CD4-positive, alpha-beta T cell (primary cell): Measurements from ENCODE around the gene ETFA. TPM values are rescaled to one million over a fixed set of nuclear protein-coding genes. Genes with fewer than 3 reads are reported as not detected.

ENCODE experiments used
- ATAC-seq: fragments of 200-7000 bp; cut with Tn5 transposase; one replicate; pipeline ENCODE4 v1.10.0; 2022; ENCODE audit warnings: mild to moderate bottlenecking; ENCODE audit not compliant: poor library complexity
- CTCF ChIA-PET: fragments of 350-600 bp; sonication (Branson Sonifier 250); formaldehyde crosslinking; loops from one replicate; lab custom pipeline; 2021; ENCODE audit warnings: antibody characterized with exemption, inconsistent platforms; lab: Charles Lee
- POLR2A ChIA-PET: fragments of 350-600 bp; sonication (Branson Sonifier 250); formaldehyde crosslinking; loops from one replicate; lab custom pipeline; 2021; ENCODE audit warnings: antibody characterized with exemption, inconsistent platforms; lab: Charles Lee
- DNase-seq, 14 experiments: peaks; one replicate each; pipeline ENCODE4 v3.0.0-alpha.2; 2013 to 2020; ENCODE audit warnings: mixed read lengths in 2 of 14
- H3K27ac ChIP-seq, 2 donors: one replicate each; pipeline versions ENCODE4 v1.5.1 to v1.7.0; 2013; ENCODE audit warnings: low read length in 2 of 2, low read depth in 1 of 2, mild to moderate bottlenecking in 1 of 2
- H3K27me3 ChIP-seq, 2 experiments: 1 replicate in 1 of 2; 2 replicates in 1 of 2; pipeline versions ENCODE4 v1.6.1 to v1.7.0; 2013; ENCODE audit warnings: low read length in 2 of 2, control low read depth in 1 of 2, mild to moderate bottlenecking in 1 of 2, moderate library complexity in 1 of 2; ENCODE audit not compliant: insufficient read depth in 2 of 2, control insufficient read depth in 1 of 2
- H3K36me3 ChIP-seq: one replicate; pipeline ENCODE4 v1.6.1; 2013; ENCODE audit warnings: low read length, control low read depth; ENCODE audit not compliant: insufficient read depth
- H3K4me1 ChIP-seq: one replicate; pipeline ENCODE4 v1.6.1; 2013; ENCODE audit warnings: low read length, control low read depth; ENCODE audit not compliant: insufficient read depth
- H3K4me3 ChIP-seq: one replicate; pipeline ENCODE4 v1.5.1; 2013; ENCODE audit warnings: mild to moderate bottlenecking, low read length, moderate library complexity
- H3K9me3 ChIP-seq, 2 experiments: 1 replicate in 1 of 2; 2 replicates in 1 of 2; pipeline versions ENCODE4 v1.6.1 to v1.7.0; 2013; ENCODE audit warnings: low read length in 2 of 2, mild to moderate bottlenecking in 2 of 2, control low read depth in 1 of 2, moderate library complexity in 1 of 2; ENCODE audit not compliant: control insufficient read depth in 1 of 2, insufficient read depth in 1 of 2
- H3K27ac Mint-ChIP-seq: one replicate; pipeline ENCODE4 v1.8.0; 2020; ENCODE audit warnings: mixed read lengths
- H3K27me3 Mint-ChIP-seq: one replicate; pipeline ENCODE4 v1.8.0; 2021; ENCODE audit warnings: mixed read lengths
- H3K36me3 Mint-ChIP-seq: one replicate; pipeline ENCODE4 v1.8.0; 2021; ENCODE audit warnings: low read depth, mixed read lengths
- H3K4me1 Mint-ChIP-seq: one replicate; pipeline ENCODE4 v1.8.0; 2021; ENCODE audit warnings: low read depth, mixed read lengths
- H3K4me3 Mint-ChIP-seq: one replicate; pipeline ENCODE4 v1.8.0; 2020; ENCODE audit warnings: mild to moderate bottlenecking, mixed read lengths
- H3K9me3 Mint-ChIP-seq: one replicate; pipeline ENCODE4 v1.8.0; 2020; ENCODE audit warnings: mixed read lengths
- intact Hi-C, 2 experiments: fragments of 100-400 bp; cut with DNase I in 1 of 2; cut with micrococcal nuclease in 1 of 2; formaldehyde crosslinking; loops; one replicate each; pipeline versions ENCODE4 v1.15.1 to v1.9.0; 2023 to 2025; cut with DNase I, micrococcal nuclease
- total RNA-seq, 174 experiments: library from RNA in 2 of 174; stranded (reverse) in 2 of 174; gene quantifications; one replicate each; pipeline ENCODE4 v1.2.3 and lab custom pipeline; 2021 to 2026
- TF ChIP-seq, protein P1 (sequence below): fragments of 200-600 bp; IDR thresholded peaks from one replicate; pipeline ENCODE4 v1.8.0; 2022; ENCODE audit warnings: antibody characterized with exemption, mild to moderate bottlenecking

ETFA gene
- total RNA-seq, 2 experiments from 2014 or later: 11.4 to 15.2 TPM

DNA sequence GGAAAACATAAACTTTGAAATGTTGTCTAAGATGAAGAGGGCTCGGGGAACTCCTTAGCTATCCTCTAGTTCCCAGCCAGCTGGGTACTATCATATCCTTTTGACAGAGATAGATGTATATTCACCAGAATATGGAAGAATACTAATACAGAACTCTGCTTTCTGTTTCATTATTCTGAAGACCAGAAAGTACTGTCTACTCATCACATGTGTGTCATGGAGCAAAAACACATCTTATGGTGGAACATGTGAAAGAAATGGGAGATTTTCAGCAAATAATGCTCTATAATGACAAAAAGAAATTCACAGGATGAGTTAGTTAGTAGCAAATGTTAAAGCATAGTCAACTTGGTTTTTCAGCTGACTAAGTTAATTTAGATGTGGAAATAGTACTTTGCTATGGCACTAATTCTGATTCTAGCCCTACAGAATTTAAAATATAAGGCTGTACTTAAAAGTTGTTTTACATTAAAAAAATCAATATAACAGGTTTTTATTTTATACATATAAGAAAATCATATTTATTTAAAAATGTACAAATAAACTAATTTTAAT is 41.8 kb upstream of the ETFA start:
- no peak overlapping the region for H3K27ac Mint-ChIP-seq
- Histone ChIP-seq H3K36me3 (no peaks in the 10 kb centered on the region), H3K4me3 (no peak overlapping the region), H3K9me3 (no peaks in the 10 kb centered on the region), H3K27me3 (peaks cover 0 to 2% of the 10 kb centered on the region in 2 experiments), H3K27ac (no peak overlapping the region), H3K4me1 (no peaks in the 10 kb centered on the region)
- ChIA-PET POLR2A (no interaction called here), CTCF (interaction anchor here (1.4 kb wide), 1 partner anchor 23 kb away, joined by 3 read pairs; no protein-coding TSS in a partner anchor)
- DNase-seq (no peak), ATAC-seq (no peak)
- H3K9me3 Mint-ChIP-seq: no peaks in the 10 kb centered on the region
- TF ChIP-seq, protein P1, sequence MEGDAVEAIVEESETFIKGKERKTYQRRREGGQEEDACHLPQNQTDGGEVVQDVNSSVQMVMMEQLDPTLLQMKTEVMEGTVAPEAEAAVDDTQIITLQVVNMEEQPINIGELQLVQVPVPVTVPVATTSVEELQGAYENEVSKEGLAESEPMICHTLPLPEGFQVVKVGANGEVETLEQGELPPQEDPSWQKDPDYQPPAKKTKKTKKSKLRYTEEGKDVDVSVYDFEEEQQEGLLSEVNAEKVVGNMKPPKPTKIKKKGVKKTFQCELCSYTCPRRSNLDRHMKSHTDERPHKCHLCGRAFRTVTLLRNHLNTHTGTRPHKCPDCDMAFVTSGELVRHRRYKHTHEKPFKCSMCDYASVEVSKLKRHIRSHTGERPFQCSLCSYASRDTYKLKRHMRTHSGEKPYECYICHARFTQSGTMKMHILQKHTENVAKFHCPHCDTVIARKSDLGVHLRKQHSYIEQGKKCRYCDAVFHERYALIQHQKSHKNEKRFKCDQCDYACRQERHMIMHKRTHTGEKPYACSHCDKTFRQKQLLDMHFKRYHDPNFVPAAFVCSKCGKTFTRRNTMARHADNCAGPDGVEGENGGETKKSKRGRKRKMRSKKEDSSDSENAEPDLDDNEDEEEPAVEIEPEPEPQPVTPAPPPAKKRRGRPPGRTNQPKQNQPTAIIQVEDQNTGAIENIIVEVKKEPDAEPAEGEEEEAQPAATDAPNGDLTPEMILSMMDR: no peak
- H3K36me3 Mint-ChIP-seq: peaks cover 21% of the 10 kb centered on the region
- H3K27me3 Mint-ChIP-seq: peaks cover 10% of the 10 kb centered on the region
- no peaks in the 10 kb centered on the region for H3K4me1 Mint-ChIP-seq
- no peak overlapping the region for H3K4me3 Mint-ChIP-seq
- intact Hi-C loops: no loop called here

DNA sequence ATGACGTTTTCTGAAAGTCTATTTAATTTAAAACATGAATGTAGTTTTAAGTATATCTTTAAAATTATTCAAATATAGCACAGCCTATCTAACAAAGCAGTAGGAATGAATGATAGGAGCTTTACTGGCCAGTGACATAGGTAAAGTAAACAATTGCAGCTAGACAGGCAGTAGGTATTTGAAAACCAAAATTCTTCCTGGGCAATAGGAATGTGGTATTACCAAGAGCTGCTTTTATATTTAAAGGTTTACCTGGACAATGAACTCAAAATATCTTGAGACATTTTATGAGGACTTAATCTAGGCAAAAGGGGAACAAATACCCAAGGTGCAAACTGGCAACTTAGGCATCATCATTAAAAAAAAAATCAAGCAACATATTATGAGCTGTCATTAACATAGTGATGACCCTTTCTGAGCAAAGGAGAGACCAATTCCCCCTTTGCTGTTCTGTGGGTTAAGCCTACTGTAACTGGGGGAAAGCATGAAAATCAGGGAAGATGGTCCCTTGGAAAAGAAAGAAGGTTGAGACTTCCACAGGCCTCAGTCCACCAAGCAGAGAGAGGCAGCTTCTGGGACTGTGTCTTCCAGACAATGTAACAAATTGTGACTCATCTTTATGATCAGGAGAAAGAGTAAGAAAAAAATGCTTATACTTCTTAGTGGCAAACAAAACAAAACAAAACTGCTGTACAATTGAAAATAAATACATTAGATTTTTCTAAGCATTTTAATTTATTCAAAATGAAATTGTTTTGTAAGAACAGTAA is 38.2 kb upstream of the ETFA start:
- Mint-ChIP-seq H3K27me3 (peaks cover 39% of the 10 kb centered on the region), H3K36me3 (peaks cover 17% of the 10 kb centered on the region), H3K4me3 (no peak overlapping the region), H3K9me3 (no peaks in the 10 kb centered on the region), H3K27ac (no peak overlapping the region), H3K4me1 (peaks cover 15% of the 10 kb centered on the region)
- H3K27me3 ChIP-seq: peaks cover 30 to 38% of the 10 kb centered on the region in 2 experiments
- TF ChIP-seq, protein P1: no peak
- intact Hi-C loops: no loop called here
- ATAC-seq: no peak
- peaks cover 18% of the 10 kb centered on the region for H3K4me1 ChIP-seq
- H3K36me3 ChIP-seq: no peaks in the 10 kb centered on the region
- peaks cover 3 to 8% of the 10 kb centered on the region in 2 experiments for H3K9me3 ChIP-seq
- CTCF ChIA-PET: no interaction called here
- H3K27ac ChIP-seq: no peak overlapping the region
- no peak for DNase-seq
- POLR2A ChIA-PET: interaction anchor here (0.6 kb wide), 1 partner anchor 946 kb away, joined by 3 read pairs; no protein-coding TSS in a partner anchor
- H3K4me3 ChIP-seq: no peak overlapping the region

DNA sequence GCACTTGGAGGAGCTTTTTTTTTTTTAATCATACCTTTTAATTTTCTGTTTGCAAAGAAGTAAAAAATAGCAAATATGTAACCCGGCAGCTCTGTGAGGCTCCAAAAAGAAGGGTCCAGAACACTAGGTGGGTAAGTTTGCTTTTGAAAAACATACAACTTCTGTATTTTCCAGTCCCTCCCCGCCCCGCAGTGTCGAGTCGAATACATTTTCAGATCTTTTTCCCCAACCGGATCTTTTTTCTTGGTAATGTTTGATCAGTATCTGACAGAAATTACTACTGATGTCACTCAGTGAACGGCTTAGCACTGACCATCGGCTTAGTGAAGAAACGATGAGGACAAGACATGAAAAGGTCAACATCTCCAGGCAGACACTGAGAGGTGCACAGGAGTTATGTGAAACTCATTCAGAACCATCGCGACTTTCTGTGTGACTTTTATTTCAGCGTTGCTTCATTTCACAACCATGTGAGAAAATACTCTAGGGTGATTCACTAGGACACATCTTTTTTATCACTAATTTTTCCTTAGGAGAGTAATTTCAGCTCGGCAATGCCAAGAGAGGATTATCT is 36.3 kb upstream of the ETFA start:
- ChIA-PET POLR2A (interaction anchor here (1.0 kb wide), 1 partner anchor 12 kb away, joined by 4 read pairs; no protein-coding TSS in a partner anchor), CTCF (no interaction called here)
- Histone ChIP-seq H3K4me3 (no peak overlapping the region), H3K4me1 (peaks cover 25% of the 10 kb centered on the region), H3K9me3 (peaks cover 5 to 8% of the 10 kb centered on the region in 2 experiments), H3K27me3 (peaks cover 46 to 58% of the 10 kb centered on the region in 2 experiments), H3K27ac (no peak overlapping the region), H3K36me3 (no peaks in the 10 kb centered on the region)
- Mint-ChIP-seq H3K4me1 (peaks cover 21% of the 10 kb centered on the region), H3K36me3 (peaks cover 11% of the 10 kb centered on the region), H3K9me3 (no peaks in the 10 kb centered on the region), H3K4me3 (peak overlapping the region; percentile 5), H3K27me3 (peaks cover 55% of the 10 kb centered on the region), H3K27ac (no peak overlapping the region)
- no peak for ATAC-seq
- no peak for DNase-seq
- TF ChIP-seq, protein P1: no peak
- intact Hi-C loops: no loop called here
